ENCODE data around the gene HIRIP3.

Gene HIRIP3

DNA sequence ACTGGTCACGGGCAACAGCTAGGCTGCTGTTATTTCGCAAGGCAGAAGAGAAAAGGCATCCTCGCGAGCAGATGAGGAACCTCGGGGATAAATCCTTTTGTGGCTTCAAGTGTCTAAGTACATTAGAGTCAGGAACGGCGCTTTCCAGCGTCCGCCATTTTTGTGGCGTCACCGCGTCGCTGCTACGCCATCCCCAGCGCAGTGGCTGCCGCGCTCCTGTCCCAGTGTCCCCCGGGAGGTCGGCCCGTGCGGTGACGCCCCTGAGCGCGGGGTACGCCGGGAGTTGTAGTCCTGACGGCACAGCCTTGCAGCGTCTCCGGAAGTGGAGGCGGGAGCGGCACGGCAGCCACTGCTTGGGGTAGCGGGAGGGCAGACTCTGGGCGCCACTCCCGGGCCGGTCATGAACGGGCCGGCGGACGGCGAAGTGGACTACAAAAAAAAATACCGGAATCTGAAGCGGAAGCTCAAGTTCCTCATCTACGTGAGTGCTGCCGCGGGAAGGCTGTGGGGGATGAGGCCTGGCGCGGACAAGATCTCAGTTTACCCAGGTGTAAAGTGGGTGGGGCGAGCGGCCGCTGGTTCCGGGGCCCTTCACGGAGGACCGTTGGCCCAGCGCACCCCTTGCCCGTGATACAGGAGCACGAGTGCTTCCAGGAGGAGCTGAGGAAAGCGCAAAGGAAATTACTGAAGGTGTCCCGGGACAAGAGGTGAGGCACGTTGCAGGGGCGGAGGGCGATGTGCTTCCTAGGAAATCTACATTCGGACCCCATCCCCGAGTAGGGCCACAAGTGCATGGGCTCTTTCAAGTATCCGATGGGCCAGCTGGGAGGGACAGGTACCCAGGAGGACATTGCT, 721 bp upstream of the HIRIP3 start, which contains the start of gene INO80E:
INO80E (plus strand) TSS at position 331 of the 855 bp plus-strand sequence; CDS start at position 401, 70 bp downstream.
- H3K4me3 ChIP-seq (ENCODE audit: low read depth, low read length), result peak within 1 kb of the TSS; percentile 79
- peak; percentile 8; the same call in 1 of the 2 replicates for TF ChIP-seq MAX (IDR thresholded peaks at IDR 0.05; ENCODE audit: low read depth, low read length)
- peak; percentile 47 for TF ChIP-seq MYC (IDR thresholded peaks at IDR 0.05; ENCODE audit: low read depth, low read length)
- TF ChIP-seq POLR2A (IDR thresholded peaks at IDR 0.05; ENCODE audit: extremely low read depth, insufficient read length), result peak; percentile 60
- no peak for TF ChIP-seq CTCF (IDR thresholded peaks at IDR 0.05; ENCODE audit: low read depth, low read length)
- peak; percentile 97 for DNase-seq (ENCODE audit: low read depth)

- DNase-seq (ENCODE audit: low read depth), result peak; percentile 49
- TF ChIP-seq POLR2A (IDR thresholded peaks at IDR 0.05; ENCODE audit: extremely low read depth, insufficient read length) (no peak), CTCF (IDR thresholded peaks at IDR 0.05; ENCODE audit: low read depth, low read length) (no peak), MYC (IDR thresholded peaks at IDR 0.05; ENCODE audit: low read depth, low read length) (no peak), MAX (IDR thresholded peaks at IDR 0.05; ENCODE audit: low read depth, low read length) (no peak)
- H3K4me3 ChIP-seq (ENCODE audit: low read depth, low read length), result peak overlapping the region; percentile 66
Observed at GRCh38 chr16:29994600-29995323, 655 bp downstream of the HIRIP3 start.

DNA sequence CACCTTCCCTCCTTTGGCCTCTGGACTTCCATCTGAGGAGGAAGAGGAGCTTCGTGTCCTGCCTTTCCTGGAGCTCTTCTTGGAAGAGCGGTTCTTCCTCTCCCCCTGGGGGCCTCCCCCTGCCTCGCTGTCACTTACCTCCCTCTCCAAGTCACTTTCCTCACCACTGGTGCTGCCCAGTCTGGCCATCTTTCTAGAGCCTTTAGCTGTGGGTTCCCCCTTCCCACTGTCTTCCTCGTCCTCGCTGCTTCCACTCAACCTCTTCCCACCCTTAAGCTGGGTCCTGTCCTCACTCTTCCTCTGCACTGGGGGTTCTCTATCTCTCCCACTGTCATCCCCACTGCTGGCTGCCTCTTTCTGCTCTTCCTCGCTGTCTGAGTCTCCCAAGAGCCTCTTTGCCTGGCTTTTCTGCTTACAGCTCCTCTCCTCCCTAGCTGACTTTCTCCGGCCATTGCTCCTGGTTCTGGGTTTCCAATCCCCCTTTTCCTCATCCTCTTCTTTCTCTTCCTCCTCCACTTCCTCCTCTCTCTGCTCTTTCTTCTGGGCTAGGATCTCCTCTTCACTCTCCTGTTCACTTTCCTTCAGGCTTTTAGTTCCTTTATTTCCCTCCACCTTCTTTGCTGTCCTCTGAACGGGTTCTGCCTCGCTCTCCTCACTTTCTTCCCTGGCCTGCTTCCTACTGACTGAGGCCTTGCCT, 1.4 kb downstream of the HIRIP3 start:
- TF ChIP-seq POLR2A (IDR thresholded peaks at IDR 0.05; ENCODE audit: extremely low read depth, insufficient read length) (no peak), CTCF (IDR thresholded peaks at IDR 0.05; ENCODE audit: low read depth, low read length) (no peak)
- DNase-seq (ENCODE audit: low read depth), result no peak
- H3K4me3 ChIP-seq (ENCODE audit: low read depth, low read length), result peak overlapping the region; percentile 66

GRCh38 chr16:29993191-29993902, 2.1 kb downstream of the HIRIP3 start:
- DNase-seq (ENCODE audit: low read depth), result no peak
- TF ChIP-seq CTCF (IDR thresholded peaks at IDR 0.05; ENCODE audit: low read depth, low read length) (no peak), POLR2A (IDR thresholded peaks at IDR 0.05; ENCODE audit: extremely low read depth, insufficient read length) (no peak), MYC (IDR thresholded peaks at IDR 0.05; ENCODE audit: low read depth, low read length) (no peak), MAX (IDR thresholded peaks at IDR 0.05; ENCODE audit: low read depth, low read length) (no peak)
- H3K4me3 ChIP-seq (ENCODE audit: low read depth, low read length), result no peak overlapping the region

GRCh38 chr16:29992344-29992967, 3.0 kb downstream of the HIRIP3 start:
- DNase-seq (ENCODE audit: low read depth), result no peak
- no peak overlapping the region for H3K4me3 ChIP-seq (ENCODE audit: low read depth, low read length)
- TF ChIP-seq POLR2A (IDR thresholded peaks at IDR 0.05; ENCODE audit: extremely low read depth, insufficient read length) (no peak), MYC (IDR thresholded peaks at IDR 0.05; ENCODE audit: low read depth, low read length) (no peak), MAX (IDR thresholded peaks at IDR 0.05; ENCODE audit: low read depth, low read length) (no peak), CTCF (IDR thresholded peaks at IDR 0.05; ENCODE audit: low read depth, low read length) (no peak)
